ENCODE data around the gene CNNM1. TPM values are rescaled to one million over a fixed set of nuclear protein-coding genes. Genes with fewer than 3 reads are reported as not detected.

Gene CNNM1
- total RNA-seq, 1 experiment from 2014 or later = not detected

DNA sequence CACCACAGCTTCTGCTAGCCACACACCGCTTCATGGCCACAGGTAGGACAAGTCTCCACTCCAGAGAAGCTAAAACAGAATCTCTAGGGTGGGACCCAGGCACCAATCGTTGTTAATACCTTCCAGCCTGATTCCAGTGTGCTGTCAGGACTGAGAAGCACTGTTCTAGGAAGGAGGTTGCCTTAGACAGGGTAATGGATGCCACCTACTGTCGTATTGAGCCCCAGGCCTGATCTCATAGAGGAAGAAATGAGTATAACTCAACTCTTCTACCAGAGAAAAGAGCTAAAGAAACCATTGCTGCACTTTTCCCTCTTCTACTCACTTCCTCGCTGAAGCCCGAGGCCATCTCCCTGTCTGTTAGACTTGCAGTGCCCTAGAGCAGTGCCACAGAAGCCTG, 31.8 kb downstream of the CNNM1 start:
- POLR2A ChIA-PET = interaction anchor here (0.7 kb wide), 1 partner anchor 12 kb away, joined by 3 read pairs; no protein-coding TSS in a partner anchor
- Mint-ChIP-seq H3K27me3 (ENCODE audit: insufficient read depth, unreplicated experiment) (peaks cover 33% of the 10 kb centered on the region), H3K36me3 (ENCODE audit: insufficient read depth, unreplicated experiment) (no peaks in the 10 kb centered on the region), H3K4me1 (ENCODE audit: insufficient read depth, unreplicated experiment) (no peaks in the 10 kb centered on the region), H3K27ac (ENCODE audit: low read depth, unreplicated experiment) (no peak overlapping the region), H3K9me3 (ENCODE audit: unreplicated experiment) (no peaks in the 10 kb centered on the region), H3K4me3 (ENCODE audit: unreplicated experiment) (no peak overlapping the region)
- DNase-seq (ENCODE audit: unreplicated experiment) = no peak
- CTCF ChIA-PET = interaction anchor here (1.0 kb wide), 1 partner anchor 9 kb away, joined by 3 read pairs; no protein-coding TSS in a partner anchor
- TF ChIP-seq, protein P1, sequence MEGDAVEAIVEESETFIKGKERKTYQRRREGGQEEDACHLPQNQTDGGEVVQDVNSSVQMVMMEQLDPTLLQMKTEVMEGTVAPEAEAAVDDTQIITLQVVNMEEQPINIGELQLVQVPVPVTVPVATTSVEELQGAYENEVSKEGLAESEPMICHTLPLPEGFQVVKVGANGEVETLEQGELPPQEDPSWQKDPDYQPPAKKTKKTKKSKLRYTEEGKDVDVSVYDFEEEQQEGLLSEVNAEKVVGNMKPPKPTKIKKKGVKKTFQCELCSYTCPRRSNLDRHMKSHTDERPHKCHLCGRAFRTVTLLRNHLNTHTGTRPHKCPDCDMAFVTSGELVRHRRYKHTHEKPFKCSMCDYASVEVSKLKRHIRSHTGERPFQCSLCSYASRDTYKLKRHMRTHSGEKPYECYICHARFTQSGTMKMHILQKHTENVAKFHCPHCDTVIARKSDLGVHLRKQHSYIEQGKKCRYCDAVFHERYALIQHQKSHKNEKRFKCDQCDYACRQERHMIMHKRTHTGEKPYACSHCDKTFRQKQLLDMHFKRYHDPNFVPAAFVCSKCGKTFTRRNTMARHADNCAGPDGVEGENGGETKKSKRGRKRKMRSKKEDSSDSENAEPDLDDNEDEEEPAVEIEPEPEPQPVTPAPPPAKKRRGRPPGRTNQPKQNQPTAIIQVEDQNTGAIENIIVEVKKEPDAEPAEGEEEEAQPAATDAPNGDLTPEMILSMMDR (IDR thresholded peaks at IDR 0.05; ENCODE audit: unreplicated experiment) = no peak
- no TSS peak for BruUV-seq (replicated peaks)
- intact Hi-C loops (cut with micrococcal nuclease) = no loop called here

DNA sequence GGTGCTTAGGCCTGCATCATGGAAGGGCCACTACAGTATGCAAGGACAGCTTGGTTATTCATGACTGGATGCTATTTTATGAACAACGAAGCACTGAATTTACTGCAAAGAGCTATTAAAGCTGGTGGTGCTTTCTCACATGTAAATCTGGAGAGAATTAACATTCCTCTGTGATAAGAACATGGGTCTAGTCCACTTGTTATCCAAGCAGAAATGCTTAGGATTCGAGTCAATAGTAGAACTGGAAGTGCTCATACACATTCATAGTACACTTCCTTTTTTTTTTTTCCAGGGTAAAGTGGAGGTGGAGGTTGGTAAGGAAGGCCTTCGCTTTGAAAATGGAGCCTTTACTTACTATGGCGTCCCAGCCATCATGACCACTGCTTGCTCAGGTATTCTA, 35.0 kb downstream of the CNNM1 start:
- Mint-ChIP-seq H3K27ac (ENCODE audit: low read depth, unreplicated experiment) (no peak overlapping the region), H3K36me3 (ENCODE audit: insufficient read depth, unreplicated experiment) (no peaks in the 10 kb centered on the region), H3K27me3 (ENCODE audit: insufficient read depth, unreplicated experiment) (peaks cover 36% of the 10 kb centered on the region), H3K4me1 (ENCODE audit: insufficient read depth, unreplicated experiment) (no peaks in the 10 kb centered on the region), H3K9me3 (ENCODE audit: unreplicated experiment) (no peaks in the 10 kb centered on the region), H3K4me3 (ENCODE audit: unreplicated experiment) (no peak overlapping the region)
- TF ChIP-seq, protein P1 (IDR thresholded peaks at IDR 0.05; ENCODE audit: unreplicated experiment) = no peak
- intact Hi-C loops (cut with micrococcal nuclease) = no loop called here
- no peak for DNase-seq (ENCODE audit: unreplicated experiment)
- no TSS peak for BruUV-seq (replicated peaks)
- ChIA-PET CTCF (interaction anchor here (1.4 kb wide), 1 partner anchor 28 kb away, joined by 4 read pairs; no protein-coding TSS in a partner anchor), POLR2A (no interaction called here)

DNA sequence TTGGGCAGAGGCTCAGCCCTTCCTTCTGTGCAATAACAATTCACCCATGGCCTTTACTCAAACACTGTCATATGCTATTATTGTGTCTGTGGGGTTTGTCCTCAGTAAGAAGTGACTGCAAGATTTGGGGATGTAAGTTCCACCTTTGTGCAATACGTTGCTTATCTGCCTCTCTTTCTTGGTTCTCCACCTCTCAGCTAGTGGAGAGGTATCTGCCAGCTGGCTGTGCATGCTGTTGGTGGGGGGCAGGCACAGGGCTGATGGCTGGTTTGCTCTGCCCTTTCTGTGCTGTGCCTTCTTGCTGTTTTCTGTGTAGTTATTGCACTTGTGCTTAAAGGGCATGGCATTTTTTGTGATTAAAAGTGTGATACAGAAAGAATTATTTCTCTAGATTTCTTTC, 36.2 kb downstream of the CNNM1 start:
- ChIA-PET POLR2A (no interaction called here), CTCF (no interaction called here)
- Mint-ChIP-seq H3K4me3 (ENCODE audit: unreplicated experiment) (no peak overlapping the region), H3K27me3 (ENCODE audit: insufficient read depth, unreplicated experiment) (peaks cover 48% of the 10 kb centered on the region), H3K36me3 (ENCODE audit: insufficient read depth, unreplicated experiment) (no peaks in the 10 kb centered on the region), H3K27ac (ENCODE audit: low read depth, unreplicated experiment) (no peak overlapping the region), H3K4me1 (ENCODE audit: insufficient read depth, unreplicated experiment) (no peaks in the 10 kb centered on the region), H3K9me3 (ENCODE audit: unreplicated experiment) (no peaks in the 10 kb centered on the region)
- intact Hi-C loops (cut with micrococcal nuclease) = no loop called here
- DNase-seq (ENCODE audit: unreplicated experiment) = no peak
- no TSS peak for BruUV-seq (replicated peaks)
- TF ChIP-seq, protein P1 (IDR thresholded peaks at IDR 0.05; ENCODE audit: unreplicated experiment) = no peak

DNA sequence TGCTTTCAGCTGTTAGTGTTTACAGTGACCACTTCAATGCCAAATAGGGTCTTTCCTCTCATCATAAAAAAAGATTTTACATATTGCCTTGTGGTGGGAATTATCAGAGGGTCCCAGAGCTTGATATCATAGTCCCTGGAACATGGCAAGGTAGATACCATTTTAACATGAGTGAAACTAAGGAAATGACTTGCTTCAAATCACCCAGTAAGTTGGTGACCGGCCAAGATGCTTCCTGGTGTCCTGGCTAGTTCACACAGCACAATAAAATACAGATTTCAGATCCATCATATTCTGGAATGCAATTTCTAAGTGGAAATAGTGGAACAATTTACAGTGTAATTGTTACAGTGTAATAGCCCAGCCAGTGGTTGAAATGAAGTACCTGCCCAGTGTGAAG, 36.6 kb downstream of the CNNM1 start:
- Mint-ChIP-seq H3K4me3 (ENCODE audit: unreplicated experiment) (no peak overlapping the region), H3K9me3 (ENCODE audit: unreplicated experiment) (no peaks in the 10 kb centered on the region), H3K27me3 (ENCODE audit: insufficient read depth, unreplicated experiment) (peaks cover 48% of the 10 kb centered on the region), H3K4me1 (ENCODE audit: insufficient read depth, unreplicated experiment) (no peaks in the 10 kb centered on the region), H3K27ac (ENCODE audit: low read depth, unreplicated experiment) (no peak overlapping the region), H3K36me3 (ENCODE audit: insufficient read depth, unreplicated experiment) (no peaks in the 10 kb centered on the region)
- DNase-seq (ENCODE audit: unreplicated experiment) = no peak
- POLR2A ChIA-PET = no interaction called here
- TF ChIP-seq, protein P1 (IDR thresholded peaks at IDR 0.05; ENCODE audit: unreplicated experiment) = no peak
- CTCF ChIA-PET = no interaction called here
- intact Hi-C loops (cut with micrococcal nuclease) = no loop called here
- BruUV-seq (replicated peaks) = no TSS peak
